ENCODE results near the gene SKOR1. TPM values are rescaled to one million over a fixed set of nuclear protein-coding genes. Genes with fewer than 3 reads are reported as not detected.

SKOR1 gene
- total RNA-seq, 1 experiment from 2014 or later = 0.13 TPM

- no peak overlapping the region for H3T11ph ChIP-seq (ENCODE audit: low read length)
- H3K27ac ChIP-seq (ENCODE audit: insufficient read length, low read depth, low read length) = no peak overlapping the region
- no peak overlapping the region for H2BK12ac ChIP-seq (ENCODE audit: insufficient read length, low read depth, low read length)
- no peaks in the 10 kb centered on the region for H3K79me1 ChIP-seq (ENCODE audit: insufficient read depth, low read depth, low read length, poor library complexity, severe bottlenecking)
- no peak overlapping the region for H3K4ac ChIP-seq (ENCODE audit: low read depth, low read length)
- no peak overlapping the region for H3K56ac ChIP-seq (ENCODE audit: insufficient read length, low read depth, low read length)
- no peaks in the 10 kb centered on the region for H3K23me2 ChIP-seq (ENCODE audit: insufficient read length, low read depth, low read length, poor library complexity, severe bottlenecking)
- no peak overlapping the region for H4K8ac ChIP-seq (replicated peaks; ENCODE audit: insufficient read length, low read depth, low read length)
- H3K23ac ChIP-seq (ENCODE audit: insufficient read length, low read depth, low read length) = no peak overlapping the region
- H2AFZ ChIP-seq (ENCODE audit: low read length) = no peak overlapping the region
- H2AK5ac ChIP-seq (ENCODE audit: insufficient read length, low read length) = no peak overlapping the region
- no CpG with 5 or more reads among the region's 39 CpGs for WGBS (ENCODE audit: extremely low coverage, insufficient read length, low lambda C conversion rate)
- H2BK20ac ChIP-seq (ENCODE audit: low read depth, low read length, poor library complexity, severe bottlenecking) = no peak overlapping the region
- Mint-ChIP-seq H3K36me3 (ENCODE audit: insufficient read depth in 1 of 3, low read depth in 3 of 3) (peaks cover 0 to 4% (median 0%) of the 10 kb centered on the region in 3 experiments; a peak in 4 of 7 replicates), H3K4me3 (peak overlapping the region; percentile 24 to 77), H3K4me1 (peaks cover 24 to 49% of the 10 kb centered on the region in 2 experiments), H3K9me3 (peaks cover 4 to 8% of the 10 kb centered on the region in 2 experiments; a peak in 4 of 5 replicates), H3K27me3 (ENCODE audit: low read depth) (peaks cover 92% of the 10 kb centered on the region), H3K27ac (no peak overlapping the region)
- H2BK5ac ChIP-seq (ENCODE audit: insufficient read length, low read length) = no peak overlapping the region
- no peak overlapping the region for H2BK15ac ChIP-seq (ENCODE audit: low read depth, low read length)
- DNase-seq = peak; percentile 75
- H3K4me1 ChIP-seq (ENCODE audit: insufficient read depth, low read length) = 0 out of 2 replicates have a peak, but pooled peaks cover 2% of the 10 kb centered on the region
- H3K9ac ChIP-seq (ENCODE audit: extremely low read depth, insufficient read length, low read length) = no peak overlapping the region
- no peak overlapping the region for H4K5ac ChIP-seq (ENCODE audit: insufficient read length, low read depth, low read length)
- no peak overlapping the region for H3K18ac ChIP-seq (ENCODE audit: insufficient read length, low read depth, low read length)
- H3K9me3 ChIP-seq (ENCODE audit: control insufficient read depth, low read depth, low read length) = no peaks in the 10 kb centered on the region
- H4K20me1 ChIP-seq (ENCODE audit: control insufficient read depth, insufficient read depth, insufficient read length) = peaks cover 3% of the 10 kb centered on the region
- no peak overlapping the region for H4K91ac ChIP-seq (ENCODE audit: insufficient read length, low read depth, low read length)
- no peak overlapping the region for H3K14ac ChIP-seq (ENCODE audit: insufficient read depth, low read length)
- no peak for TF ChIP-seq CTCF (conservative IDR thresholded peaks at IDR 0.05)
- H3K27me3 ChIP-seq (ENCODE audit: insufficient read depth, low read length) = peaks cover 74% of the 10 kb centered on the region
- H2BK120ac ChIP-seq (ENCODE audit: low read depth, low read length, poor library complexity, severe bottlenecking) = no peak overlapping the region
- H3K4me2 ChIP-seq (ENCODE audit: insufficient read depth, insufficient read length, low read length) = peak overlapping the region; percentile 34
- H3K79me2 ChIP-seq (ENCODE audit: insufficient read depth, low read length) = no peaks in the 10 kb centered on the region
Observed at GRCh38 chr15:67820992-67821783, 4.1 kb upstream of the SKOR1 start.
